Stimulated activated CD8-positive, alpha-beta memory T cell treated with anti-CD3 and anti-CD28 coated beads, Interleukin-2, amount 100 ng/mL, for 1 hour (primary cell): ENCODE measurements around the gene DYTN.

Experiments
- DNase-seq, 2 donors: peaks; one replicate each; pipeline ENCODE4 v3.0.0-alpha.2; 2020; ENCODE audit warnings: low read depth in 2 of 2

Gene DYTN

DNA sequence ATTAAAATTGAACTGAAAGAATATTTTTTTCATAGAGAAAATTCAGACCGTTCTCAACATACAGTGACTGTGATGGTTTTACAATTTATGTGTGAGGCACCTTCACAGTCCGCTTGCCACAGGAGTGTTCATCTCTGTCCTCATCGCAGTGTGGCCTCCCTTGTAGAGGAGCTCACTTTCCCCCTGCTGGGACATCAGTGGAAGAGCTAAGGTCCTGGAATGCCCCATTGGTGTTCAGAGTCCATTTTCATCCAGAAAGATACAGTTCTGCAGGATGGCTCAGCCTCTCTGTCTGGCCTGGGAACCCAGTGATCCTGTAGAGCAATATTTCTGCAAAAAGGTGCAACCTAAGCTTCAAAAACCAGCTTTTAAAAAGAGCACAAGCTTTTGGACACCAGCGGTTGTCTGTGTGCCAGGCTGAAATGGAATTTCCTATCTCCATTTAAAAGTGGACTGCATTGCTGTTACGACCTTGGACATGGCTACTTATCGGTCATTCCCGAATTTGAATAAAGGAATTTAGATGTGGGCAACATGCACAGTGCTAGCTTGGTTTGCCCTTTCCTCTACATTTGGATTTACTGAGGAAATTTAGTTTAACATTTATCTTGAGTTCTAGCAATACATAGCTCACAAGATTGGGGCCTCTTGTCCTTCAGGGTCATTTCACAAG lies 102.6 kb downstream of the DYTN start:
- no peak for DNase-seq

DNA sequence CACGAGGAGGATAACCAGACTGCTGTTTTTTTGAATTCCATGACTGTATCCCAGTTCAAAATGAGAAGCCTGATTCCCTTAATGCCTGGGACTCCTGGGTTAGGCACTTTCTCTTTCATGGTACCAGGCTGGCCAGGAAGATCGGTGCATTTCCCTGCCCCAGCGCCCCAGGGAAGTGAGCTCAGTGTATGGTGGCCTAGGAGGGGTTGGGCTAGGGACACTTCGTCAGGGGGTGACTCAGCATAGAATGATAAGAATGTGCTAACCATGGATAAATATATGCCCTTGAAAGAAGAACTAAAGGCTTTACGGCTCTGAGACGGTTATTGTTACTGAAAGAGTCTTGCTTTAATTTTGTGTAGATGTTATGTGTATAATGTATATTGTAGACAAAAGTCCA lies 103.4 kb downstream of the DYTN start:
- DNase-seq, result no peak

DNA sequence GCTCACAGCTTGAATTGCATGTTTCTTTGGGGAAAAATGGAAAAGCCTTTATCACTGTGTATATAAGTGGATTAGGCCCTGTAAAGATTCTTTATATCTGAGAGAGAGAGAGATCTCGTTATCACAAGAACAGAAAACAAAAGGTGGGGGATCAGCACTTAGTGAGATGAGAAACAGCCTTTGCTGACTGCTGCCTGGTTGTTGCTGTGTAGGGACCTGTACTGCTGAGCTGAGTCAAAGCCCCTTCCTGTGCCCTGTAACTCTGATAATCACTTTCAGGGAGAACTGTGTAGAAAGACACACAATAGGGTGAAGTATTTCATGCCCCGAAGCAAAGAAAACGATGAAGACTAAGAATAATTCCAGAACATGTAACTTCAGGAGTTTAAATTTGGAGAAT lies 106.5 kb downstream of the DYTN start:
- no peak for DNase-seq

DNA sequence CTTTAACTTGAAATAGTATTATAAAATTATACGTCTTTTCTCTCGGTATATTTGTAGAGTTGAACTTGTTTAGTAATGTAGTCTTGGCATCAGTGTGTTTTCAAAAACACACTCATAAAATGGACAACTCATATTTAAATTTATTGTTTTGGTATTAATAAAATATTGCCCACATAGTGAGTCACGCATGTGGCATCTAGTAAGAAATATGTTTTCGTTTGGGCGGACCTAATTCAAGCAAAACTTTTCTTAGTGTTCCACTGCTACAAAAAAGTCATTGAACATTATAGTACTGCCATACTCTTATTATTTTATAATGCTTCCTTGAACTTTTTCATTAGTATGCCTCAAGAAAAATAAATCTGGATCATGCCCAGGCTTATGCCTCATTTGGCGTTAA lies 107.0 kb downstream of the DYTN start:
- DNase-seq, result no peak

DNA sequence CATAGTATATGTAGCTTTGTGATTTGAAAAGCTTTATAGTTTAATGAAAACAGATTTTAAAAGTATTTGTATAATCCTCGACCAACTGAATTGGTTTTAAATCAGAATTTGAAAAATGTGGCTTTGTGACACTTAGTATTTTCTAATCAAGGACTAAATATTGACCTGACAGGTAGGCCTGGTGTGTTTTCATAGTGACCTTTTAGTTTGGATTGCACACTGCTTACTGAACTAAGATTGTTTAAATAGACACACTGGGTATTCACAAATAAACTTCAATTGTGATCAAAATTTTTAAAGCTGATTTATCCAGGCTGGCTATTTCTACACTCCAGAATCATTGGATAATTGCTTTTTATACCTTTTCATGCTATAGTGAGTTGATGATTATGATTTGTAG lies 107.7 kb downstream of the DYTN start:
- no peak for DNase-seq

DNA sequence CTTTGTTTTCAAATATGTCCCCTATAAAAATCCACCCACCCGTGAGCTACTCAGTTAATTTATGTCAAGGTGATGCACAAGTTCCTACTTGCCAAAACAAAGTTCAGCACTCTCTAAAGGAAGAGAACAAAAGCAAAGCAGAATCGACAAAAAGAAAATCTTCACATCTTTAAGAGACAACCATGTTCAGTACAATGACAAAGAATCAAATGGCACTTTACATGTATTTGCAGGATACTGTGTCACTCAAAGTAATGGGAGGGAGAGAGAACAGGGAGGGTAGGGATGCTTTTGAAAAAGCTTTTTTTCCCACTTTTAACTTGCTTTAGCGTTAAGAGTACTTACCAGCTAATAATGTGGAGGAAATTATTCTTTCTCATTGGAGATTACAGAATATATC lies 115.0 kb downstream of the DYTN start:
- DNase-seq, result no peak
